Spleen (tissue), 7 donors: ENCODE measurements around the gene RBMXL2.

ENCODE experiments used
- CTCF ChIP-seq, 11 experiments: fragments of 200-600 bp in 7 of 11; fragments of 450-650 bp in 4 of 11; sonication (generic) in 4 of 11; IDR thresholded peaks in 8 of 11; conservative IDR thresholded peaks in 3 of 11; 1 replicate in 7 of 11; 2 replicates in 4 of 11; pipeline versions ENCODE4 v1.4.0 to v1.8.0; 2016 to 2021; ENCODE audit warnings: antibody characterized with exemption in 11 of 11, inconsistent platforms in 4 of 11, mild to moderate bottlenecking in 1 of 11
- POLR2A ChIP-seq, 3 donors: fragments of 450-650 bp; IDR thresholded peaks; one replicate each; pipeline ENCODE4 v1.5.1; 2017; ENCODE audit warnings: antibody characterized with exemption in 3 of 3, mild to moderate bottlenecking in 1 of 3
- donor health status: DM: no; HTN: no; CAD: no; lungs with moderate emphysema.
- donor health status: DM: no; HTN: no; CAD: no.
- donor health status: DM: no; HTN: no; CAD: no.

GRCh38 chr11:7138051-7138450, 49.3 kb downstream of the RBMXL2 start:
- TF ChIP-seq CTCF (IDR thresholded peaks at IDR 0.05 in 8 of 11, conservative IDR thresholded peaks at IDR 0.05 in 3 of 11) (no peak), POLR2A (IDR thresholded peaks at IDR 0.05) (no peak)
